Stimulated activated CD8-positive, alpha-beta memory T cell treated with anti-CD3 and anti-CD28 coated beads, Interleukin-12 subunit alpha, Interleukin-12 subunit beta, amount 100 ng/mL, for 1 hour (primary cell): ENCODE data around the gene CCNK.

Source experiments
- DNase-seq: peaks from one replicate; pipeline ENCODE4 v3.0.0-alpha.2; 2020; ENCODE audit warnings: low read depth

The CCNK gene

GRCh38 chr14:99535908-99536778, 54.9 kb downstream of the CCNK start:
- DNase-seq: no peak

- no peak for DNase-seq
Observed at GRCh38 chr14:99537399-99537798, 56.2 kb downstream of the CCNK start.

GRCh38 chr14:99538275-99538674, 57.1 kb downstream of the CCNK start:
- DNase-seq: no peak

GRCh38 chr14:99538733-99539132, 57.5 kb downstream of the CCNK start:
- no peak for DNase-seq

- no peak for DNase-seq
Observed at GRCh38 chr14:99539491-99539890, 58.3 kb downstream of the CCNK start.

GRCh38 chr14:99540196-99541032, 59.2 kb downstream of the CCNK start:
- no peak for DNase-seq

- no peak for DNase-seq
Observed at GRCh38 chr14:99541211-99541610, 60.0 kb downstream of the CCNK start.

- no peak for DNase-seq
Observed at GRCh38 chr14:99541677-99542470, 60.7 kb downstream of the CCNK start.

GRCh38 chr14:99542566-99542965, 61.4 kb downstream of the CCNK start:
- DNase-seq: no peak

- DNase-seq: no peak
Observed at GRCh38 chr14:99543370-99543769, 62.2 kb downstream of the CCNK start.

GRCh38 chr14:99543985-99544384, 62.8 kb downstream of the CCNK start:
- DNase-seq: no peak

- no peak for DNase-seq
Observed at GRCh38 chr14:99544991-99545390, 63.8 kb downstream of the CCNK start.

GRCh38 chr14:99545586-99545985, 64.4 kb downstream of the CCNK start:
- no peak for DNase-seq

- no peak for DNase-seq
Observed at GRCh38 chr14:99546234-99546879, 65.1 kb downstream of the CCNK start.

GRCh38 chr14:99548255-99548654, 67.0 kb downstream of the CCNK start:
- DNase-seq: no peak

GRCh38 chr14:99548871-99549515, 67.8 kb downstream of the CCNK start:
- no peak for DNase-seq

- DNase-seq: no peak
Observed at GRCh38 chr14:99549684-99550083, 68.5 kb downstream of the CCNK start.

- DNase-seq: no peak
Observed at GRCh38 chr14:99550387-99550992, 69.3 kb downstream of the CCNK start.

GRCh38 chr14:99551034-99551922, 70.1 kb downstream of the CCNK start:
- DNase-seq: no peak

GRCh38 chr14:99552021-99552553, 70.9 kb downstream of the CCNK start:
- DNase-seq: no peak
